NB4 (cell line): Measurements from ENCODE around the gene EPGN.

Experiments used
- DNase-seq: peaks from one replicate; pipeline ENCODE4 v3.0.0; 2010; ENCODE audit warnings: low read depth
- H3K4me3 ChIP-seq: one replicate; pipeline ENCODE4 v1.5.1; 2011; ENCODE audit warnings: mild to moderate bottlenecking, low read depth, low read length, moderate library complexity
- MYC ChIP-seq: IDR thresholded peaks from 2 replicates; pipeline ENCODE4 v1.6.1; 2011; ENCODE audit warnings: low read depth, low read length
- POLR2A ChIP-seq: IDR thresholded peaks from 2 replicates; pipeline ENCODE4 v1.6.1; 2011; ENCODE audit warnings: mild to moderate bottlenecking; ENCODE audit not compliant: insufficient read length; ENCODE audit errors: extremely low read depth
- TF ChIP-seq, protein P1 (sequence below): IDR thresholded peaks from 2 replicates; pipeline ENCODE4 v1.6.1; 2011; ENCODE audit warnings: low read depth, low read length
- TF ChIP-seq, protein P2 (sequence below): IDR thresholded peaks from one replicate; pipeline ENCODE4 v1.5.1; 2012; ENCODE audit warnings: low read depth, low read length

The EPGN gene

DNA sequence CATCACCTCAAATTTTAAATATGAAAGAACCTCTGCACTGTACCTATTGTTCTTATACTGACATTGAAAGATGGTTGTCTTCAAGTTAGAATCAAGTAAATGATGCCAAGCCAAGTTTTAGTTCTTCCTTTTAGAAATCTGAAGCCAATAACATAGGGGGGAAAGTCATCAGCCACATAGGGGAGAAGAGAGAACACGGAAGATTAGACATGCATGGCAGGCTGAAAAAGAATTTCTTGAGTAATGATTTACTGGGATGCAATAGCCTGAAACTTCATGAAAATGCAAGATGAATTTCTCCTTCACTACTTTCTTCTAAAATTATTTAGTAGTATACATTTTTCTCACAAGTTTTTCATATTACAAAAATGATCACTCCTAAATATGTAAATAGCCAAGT lies 13.6 kb upstream of the EPGN start:
- TF ChIP-seq, protein P1, sequence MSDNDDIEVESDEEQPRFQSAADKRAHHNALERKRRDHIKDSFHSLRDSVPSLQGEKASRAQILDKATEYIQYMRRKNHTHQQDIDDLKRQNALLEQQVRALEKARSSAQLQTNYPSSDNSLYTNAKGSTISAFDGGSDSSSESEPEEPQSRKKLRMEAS: no peak
- TF ChIP-seq MYC (no peak), POLR2A (no peak)
- TF ChIP-seq, protein P2, sequence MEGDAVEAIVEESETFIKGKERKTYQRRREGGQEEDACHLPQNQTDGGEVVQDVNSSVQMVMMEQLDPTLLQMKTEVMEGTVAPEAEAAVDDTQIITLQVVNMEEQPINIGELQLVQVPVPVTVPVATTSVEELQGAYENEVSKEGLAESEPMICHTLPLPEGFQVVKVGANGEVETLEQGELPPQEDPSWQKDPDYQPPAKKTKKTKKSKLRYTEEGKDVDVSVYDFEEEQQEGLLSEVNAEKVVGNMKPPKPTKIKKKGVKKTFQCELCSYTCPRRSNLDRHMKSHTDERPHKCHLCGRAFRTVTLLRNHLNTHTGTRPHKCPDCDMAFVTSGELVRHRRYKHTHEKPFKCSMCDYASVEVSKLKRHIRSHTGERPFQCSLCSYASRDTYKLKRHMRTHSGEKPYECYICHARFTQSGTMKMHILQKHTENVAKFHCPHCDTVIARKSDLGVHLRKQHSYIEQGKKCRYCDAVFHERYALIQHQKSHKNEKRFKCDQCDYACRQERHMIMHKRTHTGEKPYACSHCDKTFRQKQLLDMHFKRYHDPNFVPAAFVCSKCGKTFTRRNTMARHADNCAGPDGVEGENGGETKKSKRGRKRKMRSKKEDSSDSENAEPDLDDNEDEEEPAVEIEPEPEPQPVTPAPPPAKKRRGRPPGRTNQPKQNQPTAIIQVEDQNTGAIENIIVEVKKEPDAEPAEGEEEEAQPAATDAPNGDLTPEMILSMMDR: no peak
- H3K4me3 ChIP-seq: no peak overlapping the region
- DNase-seq: no peak

DNA sequence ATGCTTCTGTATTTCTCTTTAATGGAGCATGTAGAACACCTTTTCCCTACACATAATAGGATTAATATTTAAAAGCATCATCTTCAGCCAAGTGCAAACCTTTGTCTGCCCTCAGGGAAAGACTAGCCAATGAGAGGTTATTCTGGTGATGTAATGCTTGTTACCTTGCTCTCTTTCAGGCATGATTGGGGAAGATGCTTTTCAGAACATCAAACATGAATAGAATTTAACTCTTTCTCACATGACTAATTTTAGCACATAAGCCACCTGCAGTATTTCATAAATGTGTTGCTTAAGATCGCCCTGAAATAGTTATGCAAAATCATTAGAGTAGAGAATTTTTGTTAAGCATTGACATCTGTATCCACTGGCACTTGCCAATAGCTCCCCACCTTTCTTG lies 10.7 kb upstream of the EPGN start:
- TF ChIP-seq, protein P2: no peak
- TF ChIP-seq MYC (no peak), POLR2A (no peak)
- TF ChIP-seq, protein P1: no peak
- DNase-seq: no peak
- no peak overlapping the region for H3K4me3 ChIP-seq

DNA sequence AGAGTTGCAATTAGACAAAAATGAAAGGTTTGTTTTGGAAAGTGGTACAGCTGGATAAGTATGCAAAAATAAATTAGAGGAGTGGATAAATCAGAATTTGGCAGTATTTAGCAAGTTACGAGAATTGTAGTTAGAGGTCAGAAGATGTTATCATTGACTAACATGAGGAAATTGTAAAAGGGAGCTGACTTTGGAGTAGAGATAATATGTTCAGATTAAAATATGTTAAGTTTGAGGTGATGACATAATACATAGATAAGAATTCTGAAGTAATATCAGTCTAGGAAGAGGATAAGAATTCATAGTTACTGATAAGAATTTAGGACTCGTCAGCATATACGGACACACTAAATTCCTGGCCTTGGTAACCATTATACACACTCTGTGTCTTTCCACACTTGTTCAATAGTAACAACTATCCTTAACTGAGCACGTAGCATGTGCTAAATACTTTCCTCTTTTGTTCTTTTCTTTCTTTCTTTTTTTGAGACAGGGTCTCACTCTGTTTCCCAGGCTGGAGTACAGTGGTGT lies 4.1 kb upstream of the EPGN start:
- no peak for DNase-seq
- no peak for TF ChIP-seq POLR2A
- TF ChIP-seq, protein P2: no peak
- no peak for TF ChIP-seq MYC
- TF ChIP-seq, protein P1: no peak
- H3K4me3 ChIP-seq: no peak overlapping the region

DNA sequence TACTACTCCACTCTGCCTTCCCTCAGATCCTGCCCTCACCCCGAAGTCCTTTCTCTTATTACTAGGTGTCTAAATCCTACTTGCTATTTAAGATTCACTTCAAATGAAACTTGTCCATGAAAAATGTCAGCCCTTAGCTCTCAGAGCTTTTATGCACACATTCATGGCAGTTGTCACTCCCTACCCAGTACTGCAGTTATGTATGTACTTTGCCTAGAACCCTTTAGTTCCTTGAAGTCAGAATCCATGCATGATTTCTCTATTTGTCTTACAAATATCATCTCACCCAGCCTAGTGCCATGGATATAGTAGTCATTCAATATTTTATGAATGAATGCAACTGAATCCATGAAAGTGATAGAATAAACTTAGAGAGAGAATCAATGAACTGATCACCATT lies 3.3 kb upstream of the EPGN start:
- H3K4me3 ChIP-seq: no peak overlapping the region
- TF ChIP-seq, protein P2: no peak
- no peak for TF ChIP-seq MYC
- no peak for TF ChIP-seq POLR2A
- TF ChIP-seq, protein P1: no peak
- no peak for DNase-seq

DNA sequence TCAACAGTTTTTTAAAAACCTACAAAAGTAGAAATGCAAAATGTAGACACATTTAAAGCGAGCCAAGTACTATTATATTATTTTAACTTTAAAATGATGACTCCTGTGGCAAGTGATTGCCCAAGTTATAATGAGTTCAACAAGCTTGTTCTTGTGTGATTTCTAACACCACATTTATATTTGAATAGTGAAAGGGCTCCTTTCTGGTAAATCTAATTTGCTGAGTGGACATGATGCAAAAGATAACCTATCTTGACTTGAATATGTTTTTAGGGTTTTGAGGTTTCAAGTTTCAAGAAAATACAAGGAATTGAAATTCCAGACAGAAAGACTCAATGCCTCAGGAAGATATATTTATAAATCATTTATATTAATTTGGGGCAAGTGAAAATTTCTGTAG lies 1.1 kb upstream of the EPGN start:
- no peak overlapping the region for H3K4me3 ChIP-seq
- TF ChIP-seq, protein P2: no peak
- TF ChIP-seq POLR2A: no peak
- TF ChIP-seq, protein P1: no peak
- TF ChIP-seq MYC: no peak
- no peak for DNase-seq
